ENCODE measurements around the gene C2CD3. TPM values are rescaled to one million over a fixed set of nuclear protein-coding genes. Genes with fewer than 3 reads are reported as not detected.

C2CD3 gene
- total and polyA plus RNA-seq, 4 donors, result 3.1 to 14.5 (median 6.7) TPM

- Histone ChIP-seq H3K9me3 (ENCODE audit: control insufficient read depth in 4 of 4, low read length in 3 of 4) (no peaks in the 10 kb centered on the region), H3K36me3 (ENCODE audit: control insufficient read depth in 4 of 4, insufficient read depth in 3 of 4, low read depth in 1 of 4, low read length in 3 of 4) (no peaks in the 10 kb centered on the region), H3K9ac (ENCODE audit: low read depth in 1 of 2, low read length in 2 of 2) (no peak overlapping the region), H3K4me3 (ENCODE audit: low read depth in 1 of 3, low read length in 3 of 3) (no peak overlapping the region), H3K27ac (ENCODE audit: low read depth in 1 of 2, low read length in 2 of 2) (no peak overlapping the region), H3K27me3 (ENCODE audit: control insufficient read depth in 4 of 4, insufficient read depth in 4 of 4, low read length in 3 of 4) (no peaks in the 10 kb centered on the region), H3K4me1 (ENCODE audit: control insufficient read depth in 4 of 4, insufficient read depth in 4 of 4, low read length in 3 of 4) (no peaks in the 10 kb centered on the region)
- 87% methylated on average over 4 of the region's 4 CpGs for WGBS
- TF ChIP-seq TAF1 (conservative IDR thresholded peaks at IDR 0.05) (no peak), JUND (IDR thresholded peaks at IDR 0.05) (no peak), CTCF (IDR thresholded peaks at IDR 0.05; ENCODE audit: low read depth, low read length, missing input control) (no peak), MAX (IDR thresholded peaks at IDR 0.05) (no peak), REST (IDR thresholded peaks at IDR 0.05) (no peak), HNF4A (conservative IDR thresholded peaks at IDR 0.05) (no peak), ATF3 (IDR thresholded peaks at IDR 0.05) (no peak), FOXA1 (IDR thresholded peaks at IDR 0.05) (no peak), YY1 (IDR thresholded peaks at IDR 0.05) (no peak), EGR1 (IDR thresholded peaks at IDR 0.05; ENCODE audit: low read depth in 2 of 2) (no peak), FOXA2 (IDR thresholded peaks at IDR 0.05) (no peak), HNF4G (IDR thresholded peaks at IDR 0.05) (no peak), RAD21 (IDR thresholded peaks at IDR 0.05) (no peak)
- no peak for DNase-seq (ENCODE audit: low spot score)
Measured at GRCh38 chr11:73996161-73996747, 174.5 kb downstream of the C2CD3 start.

- H3K4me3 ChIP-seq (ENCODE audit: low read depth in 1 of 3, low read length in 3 of 3), result no peak overlapping the region
- H3K9ac ChIP-seq (ENCODE audit: low read depth in 1 of 2, low read length in 2 of 2), result no peak overlapping the region
- H3K9me3 ChIP-seq (ENCODE audit: control insufficient read depth in 4 of 4, low read length in 3 of 4), result no peaks in the 10 kb centered on the region
- no peaks in the 10 kb centered on the region for H3K27me3 ChIP-seq (ENCODE audit: control insufficient read depth in 4 of 4, insufficient read depth in 4 of 4, low read length in 3 of 4)
- no peak overlapping the region for H3K27ac ChIP-seq (ENCODE audit: low read depth in 1 of 2, low read length in 2 of 2)
- no peak for TF ChIP-seq FOXA2 (IDR thresholded peaks at IDR 0.05)
- no peak for TF ChIP-seq MAX (IDR thresholded peaks at IDR 0.05)
- TF ChIP-seq CTCF (IDR thresholded peaks at IDR 0.05; ENCODE audit: low read depth, low read length, missing input control), result no peak
- no peak for TF ChIP-seq ZBTB33 (IDR thresholded peaks at IDR 0.05)
- TF ChIP-seq RAD21 (IDR thresholded peaks at IDR 0.05), result no peak
- TF ChIP-seq GABPA (IDR thresholded peaks at IDR 0.05 in 1 of 2, conservative IDR thresholded peaks at IDR 0.05 in 1 of 2), result no peak
- WGBS, result 74% methylated on average over 2 of the region's 2 CpGs
- no peaks in the 10 kb centered on the region for H3K4me1 ChIP-seq (ENCODE audit: control insufficient read depth in 4 of 4, insufficient read depth in 4 of 4, low read length in 3 of 4)
- no peak for DNase-seq (ENCODE audit: low spot score)
- no peaks in the 10 kb centered on the region for H3K36me3 ChIP-seq (ENCODE audit: control insufficient read depth in 4 of 4, insufficient read depth in 3 of 4, low read depth in 1 of 4, low read length in 3 of 4)
Measured at GRCh38 chr11:73995731-73996130, 175.1 kb downstream of the C2CD3 start.

All from liver (tissue), 9 donors.